ENCODE results near the gene PIEZO1.

DNA sequence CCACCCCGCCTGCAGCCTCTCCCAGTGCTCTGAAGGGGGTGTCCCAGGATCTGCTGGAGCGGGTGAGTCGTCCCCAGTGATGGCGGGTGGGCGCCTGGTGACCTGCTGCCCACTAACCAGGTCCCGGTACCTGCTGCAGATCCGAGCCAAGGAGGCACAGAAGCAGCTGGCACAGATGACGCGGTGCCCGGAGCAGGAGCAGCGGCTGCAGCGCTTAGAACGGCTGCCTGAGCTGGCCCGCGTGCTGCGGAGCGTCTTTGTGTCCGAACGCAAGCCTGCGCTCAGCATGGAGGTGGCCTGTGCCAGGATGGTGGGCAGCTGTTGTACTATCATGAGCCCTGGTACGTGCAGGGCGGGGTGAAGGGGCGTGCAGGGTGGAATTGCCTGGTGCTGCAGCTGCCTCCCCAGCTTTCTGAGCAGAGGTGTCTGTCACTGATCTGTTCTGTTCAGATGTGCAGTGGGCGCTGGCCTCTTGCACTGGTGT, 22.2 kb upstream of the PIEZO1 start:
- TF ChIP-seq, protein P1, sequence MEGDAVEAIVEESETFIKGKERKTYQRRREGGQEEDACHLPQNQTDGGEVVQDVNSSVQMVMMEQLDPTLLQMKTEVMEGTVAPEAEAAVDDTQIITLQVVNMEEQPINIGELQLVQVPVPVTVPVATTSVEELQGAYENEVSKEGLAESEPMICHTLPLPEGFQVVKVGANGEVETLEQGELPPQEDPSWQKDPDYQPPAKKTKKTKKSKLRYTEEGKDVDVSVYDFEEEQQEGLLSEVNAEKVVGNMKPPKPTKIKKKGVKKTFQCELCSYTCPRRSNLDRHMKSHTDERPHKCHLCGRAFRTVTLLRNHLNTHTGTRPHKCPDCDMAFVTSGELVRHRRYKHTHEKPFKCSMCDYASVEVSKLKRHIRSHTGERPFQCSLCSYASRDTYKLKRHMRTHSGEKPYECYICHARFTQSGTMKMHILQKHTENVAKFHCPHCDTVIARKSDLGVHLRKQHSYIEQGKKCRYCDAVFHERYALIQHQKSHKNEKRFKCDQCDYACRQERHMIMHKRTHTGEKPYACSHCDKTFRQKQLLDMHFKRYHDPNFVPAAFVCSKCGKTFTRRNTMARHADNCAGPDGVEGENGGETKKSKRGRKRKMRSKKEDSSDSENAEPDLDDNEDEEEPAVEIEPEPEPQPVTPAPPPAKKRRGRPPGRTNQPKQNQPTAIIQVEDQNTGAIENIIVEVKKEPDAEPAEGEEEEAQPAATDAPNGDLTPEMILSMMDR (conservative IDR thresholded peaks at IDR 0.05 in 1 of 2, IDR thresholded peaks at IDR 0.05 in 1 of 2; ENCODE audit: extremely low read depth in 1 of 2, insufficient read depth in 1 of 2, low read depth in 1 of 2, low read length in 2 of 2) = no peak
- TF ChIP-seq EZH2 (IDR thresholded peaks at IDR 0.05; ENCODE audit: borderline replicate concordance, low read length) = no peak

Measured in mammary epithelial cell (primary cell).